IPS-18c (cell line): ENCODE data around the gene ATP2B3.

Experiments
- H3K4me3 ChIP-seq: 2 replicates; pipeline ENCODE4 v1.7.0; 2013; ENCODE audit warnings: low read depth, mild to moderate bottlenecking, low read length, moderate library complexity; ENCODE audit not compliant: insufficient read depth
- H3K9me3 ChIP-seq: one replicate; pipeline ENCODE4 v1.6.1; 2013; ENCODE audit warnings: mild to moderate bottlenecking, low read length, moderate library complexity; ENCODE audit not compliant: control insufficient read depth, insufficient read depth

Gene ATP2B3

GRCh38 chrX:153544727-153545126, 27.3 kb downstream of the ATP2B3 start:
- Histone ChIP-seq H3K9me3 (peaks cover 4% of the 10 kb centered on the region), H3K4me3 (no peak overlapping the region)

GRCh38 chrX:153546386-153546785, 28.9 kb downstream of the ATP2B3 start:
- no peak overlapping the region for H3K4me3 ChIP-seq
- peaks cover 3% of the 10 kb centered on the region for H3K9me3 ChIP-seq

- H3K4me3 ChIP-seq: no peak overlapping the region
- peaks cover 3% of the 10 kb centered on the region for H3K9me3 ChIP-seq
Observed at GRCh38 chrX:153547195-153547594, 29.8 kb downstream of the ATP2B3 start.

GRCh38 chrX:153549231-153549630, 31.8 kb downstream of the ATP2B3 start:
- H3K4me3 ChIP-seq: no peak overlapping the region
- peaks cover 5% of the 10 kb centered on the region for H3K9me3 ChIP-seq

GRCh38 chrX:153549807-153550206, 32.4 kb downstream of the ATP2B3 start:
- Histone ChIP-seq H3K9me3 (peaks cover 8% of the 10 kb centered on the region), H3K4me3 (no peak overlapping the region)

- H3K4me3 ChIP-seq: no peak overlapping the region
- peaks cover 11% of the 10 kb centered on the region for H3K9me3 ChIP-seq
Observed at GRCh38 chrX:153551135-153551534, 33.7 kb downstream of the ATP2B3 start.

GRCh38 chrX:153554519-153555167, 37.2 kb downstream of the ATP2B3 start:
- no peak overlapping the region for H3K4me3 ChIP-seq
- peaks cover 21% of the 10 kb centered on the region for H3K9me3 ChIP-seq

- Histone ChIP-seq H3K4me3 (no peak overlapping the region), H3K9me3 (peaks cover 30% of the 10 kb centered on the region)
Observed at GRCh38 chrX:153556767-153557166, 39.3 kb downstream of the ATP2B3 start.

- no peak overlapping the region for H3K4me3 ChIP-seq
- H3K9me3 ChIP-seq: peaks cover 34% of the 10 kb centered on the region
Observed at GRCh38 chrX:153557618-153558355, 40.3 kb downstream of the ATP2B3 start.

GRCh38 chrX:153560000-153560399, 42.6 kb downstream of the ATP2B3 start:
- H3K4me3 ChIP-seq: no peak overlapping the region

GRCh38 chrX:153560466-153560865, 43.0 kb downstream of the ATP2B3 start:
- peaks cover 33% of the 10 kb centered on the region for H3K9me3 ChIP-seq
- no peak overlapping the region for H3K4me3 ChIP-seq

More at GRCh38 chrX:153560000-153560399, 42.6 kb downstream of the ATP2B3 start:
- H3K9me3 ChIP-seq: peaks cover 31% of the 10 kb centered on the region

- H3K9me3 ChIP-seq: peaks cover 33% of the 10 kb centered on the region
- no peak overlapping the region; the same call in 1 of the 2 replicates for H3K4me3 ChIP-seq
Observed at GRCh38 chrX:153561337-153561736, 43.9 kb downstream of the ATP2B3 start.

- Histone ChIP-seq H3K9me3 (peaks cover 29% of the 10 kb centered on the region), H3K4me3 (no peak overlapping the region)
Observed at GRCh38 chrX:153562546-153562945, 45.1 kb downstream of the ATP2B3 start.

- Histone ChIP-seq H3K9me3 (peaks cover 37% of the 10 kb centered on the region), H3K4me3 (no peak overlapping the region)
Observed at GRCh38 chrX:153564047-153564606, 46.7 kb downstream of the ATP2B3 start.

GRCh38 chrX:153565996-153566580, 48.6 kb downstream of the ATP2B3 start:
- H3K4me3 ChIP-seq: no peak overlapping the region; the same call in 1 of the 2 replicates
- peaks cover 32% of the 10 kb centered on the region for H3K9me3 ChIP-seq

GRCh38 chrX:153568451-153569011, 51.1 kb downstream of the ATP2B3 start:
- H3K4me3 ChIP-seq: no peak overlapping the region
- H3K9me3 ChIP-seq: peaks cover 32% of the 10 kb centered on the region

- Histone ChIP-seq H3K9me3 (peaks cover 33% of the 10 kb centered on the region), H3K4me3 (no peak overlapping the region)
Observed at GRCh38 chrX:153569475-153569874, 52.0 kb downstream of the ATP2B3 start.
